Neural crest cell (in vitro differentiated cells): Measurements from ENCODE around the gene TNFRSF19. TPM values are rescaled to one million over a fixed set of nuclear protein-coding genes. Genes with fewer than 3 reads are reported as not detected.

Experiments used
- DNase-seq: peaks from one replicate; pipeline ENCODE4 v3.0.0; 2021; ENCODE audit warnings: low read depth, mixed read lengths, low spot score
- H3K27ac Mint-ChIP-seq: one replicate; pipeline ENCODE4 v1.8.0; 2021; ENCODE audit warnings: mild to moderate bottlenecking, mixed read lengths; ENCODE audit not compliant: unreplicated experiment
- H3K27me3 Mint-ChIP-seq: 2 replicates; pipeline ENCODE4 v1.8.0; 2021; ENCODE audit warnings: low read depth, mild to moderate bottlenecking, mixed read lengths
- H3K36me3 Mint-ChIP-seq: 2 replicates; pipeline ENCODE4 v1.8.0; 2021; ENCODE audit warnings: low read depth, mild to moderate bottlenecking, mixed read lengths
- H3K4me1 Mint-ChIP-seq: 2 replicates; pipeline ENCODE4 v1.8.0; 2021; ENCODE audit warnings: mixed read lengths
- H3K4me3 Mint-ChIP-seq: one replicate; pipeline ENCODE4 v1.8.0; 2021; ENCODE audit warnings: mild to moderate bottlenecking, mixed read lengths
- H3K9me3 Mint-ChIP-seq: 2 replicates; pipeline ENCODE4 v1.8.0; 2021; ENCODE audit warnings: mixed read lengths
- total RNA-seq: library from RNA; stranded (reverse); gene quantifications from 2 replicates; pipeline ENCODE4 v1.2.1, GENCODE V29; 2021
- TF ChIP-seq, protein P1 (sequence below): fragments of 200-600 bp; sonication (generic); conservative IDR thresholded peaks from 2 replicates; pipeline ENCODE4 v1.5.0; 2021; ENCODE audit warnings: antibody characterized with exemption, mild to moderate bottlenecking

Gene TNFRSF19
- total RNA-seq, 1 donor from 2014 or later, result 76.1 TPM

DNA sequence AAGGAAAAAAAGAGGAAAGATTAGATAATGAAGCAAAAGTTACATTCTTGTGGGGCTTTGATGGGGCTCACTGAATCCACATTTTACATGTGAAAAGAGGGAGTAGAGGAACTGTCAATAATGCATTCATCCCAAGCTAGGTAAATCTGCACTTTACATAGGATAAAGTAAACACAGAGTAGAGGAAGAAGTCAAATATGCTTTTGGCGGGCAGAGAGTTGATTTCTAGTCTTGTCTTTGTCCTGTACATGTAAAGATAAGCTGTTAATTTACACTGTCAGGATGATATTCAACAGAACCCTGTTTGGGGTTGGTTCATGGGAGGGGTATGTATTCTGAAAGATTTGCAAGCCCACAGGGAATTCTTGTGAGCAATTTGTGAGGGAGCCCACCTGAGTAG, 18.0 kb upstream of the TNFRSF19 start:
- DNase-seq, result no peak
- no peaks in the 10 kb centered on the region for H3K9me3 Mint-ChIP-seq
- H3K36me3 Mint-ChIP-seq, result no peaks in the 10 kb centered on the region
- peak overlapping the region; percentile 0 for H3K27ac Mint-ChIP-seq
- peaks cover 30% of the 10 kb centered on the region for H3K4me1 Mint-ChIP-seq
- TF ChIP-seq, protein P1, sequence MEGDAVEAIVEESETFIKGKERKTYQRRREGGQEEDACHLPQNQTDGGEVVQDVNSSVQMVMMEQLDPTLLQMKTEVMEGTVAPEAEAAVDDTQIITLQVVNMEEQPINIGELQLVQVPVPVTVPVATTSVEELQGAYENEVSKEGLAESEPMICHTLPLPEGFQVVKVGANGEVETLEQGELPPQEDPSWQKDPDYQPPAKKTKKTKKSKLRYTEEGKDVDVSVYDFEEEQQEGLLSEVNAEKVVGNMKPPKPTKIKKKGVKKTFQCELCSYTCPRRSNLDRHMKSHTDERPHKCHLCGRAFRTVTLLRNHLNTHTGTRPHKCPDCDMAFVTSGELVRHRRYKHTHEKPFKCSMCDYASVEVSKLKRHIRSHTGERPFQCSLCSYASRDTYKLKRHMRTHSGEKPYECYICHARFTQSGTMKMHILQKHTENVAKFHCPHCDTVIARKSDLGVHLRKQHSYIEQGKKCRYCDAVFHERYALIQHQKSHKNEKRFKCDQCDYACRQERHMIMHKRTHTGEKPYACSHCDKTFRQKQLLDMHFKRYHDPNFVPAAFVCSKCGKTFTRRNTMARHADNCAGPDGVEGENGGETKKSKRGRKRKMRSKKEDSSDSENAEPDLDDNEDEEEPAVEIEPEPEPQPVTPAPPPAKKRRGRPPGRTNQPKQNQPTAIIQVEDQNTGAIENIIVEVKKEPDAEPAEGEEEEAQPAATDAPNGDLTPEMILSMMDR, result no peak
- H3K4me3 Mint-ChIP-seq, result no peak overlapping the region
- no peaks in the 10 kb centered on the region for H3K27me3 Mint-ChIP-seq

DNA sequence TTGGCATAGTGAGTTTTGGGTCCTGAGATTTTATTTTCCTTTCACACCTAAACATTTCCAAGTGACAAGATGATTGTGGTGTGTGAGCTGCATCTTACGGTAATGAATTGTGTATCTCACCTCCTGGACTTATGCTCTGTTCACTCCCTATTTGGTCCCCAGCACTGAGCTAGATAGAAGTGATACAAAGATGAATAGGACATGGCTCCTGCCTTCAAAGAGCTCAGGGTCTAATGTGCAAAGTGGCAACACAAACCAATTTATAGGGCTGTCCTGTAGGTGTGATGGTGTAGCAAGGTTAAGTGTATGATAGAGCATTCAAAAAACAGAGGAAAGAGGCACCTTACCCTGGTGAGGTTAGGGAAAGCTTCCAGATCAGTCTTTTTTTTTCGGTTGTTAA, 17.6 kb upstream of the TNFRSF19 start:
- no peak for DNase-seq
- Mint-ChIP-seq H3K27ac (no peak overlapping the region), H3K4me1 (peaks cover 25% of the 10 kb centered on the region), H3K36me3 (no peaks in the 10 kb centered on the region), H3K27me3 (no peaks in the 10 kb centered on the region), H3K4me3 (no peak overlapping the region), H3K9me3 (no peaks in the 10 kb centered on the region)
- TF ChIP-seq, protein P1, result no peak

DNA sequence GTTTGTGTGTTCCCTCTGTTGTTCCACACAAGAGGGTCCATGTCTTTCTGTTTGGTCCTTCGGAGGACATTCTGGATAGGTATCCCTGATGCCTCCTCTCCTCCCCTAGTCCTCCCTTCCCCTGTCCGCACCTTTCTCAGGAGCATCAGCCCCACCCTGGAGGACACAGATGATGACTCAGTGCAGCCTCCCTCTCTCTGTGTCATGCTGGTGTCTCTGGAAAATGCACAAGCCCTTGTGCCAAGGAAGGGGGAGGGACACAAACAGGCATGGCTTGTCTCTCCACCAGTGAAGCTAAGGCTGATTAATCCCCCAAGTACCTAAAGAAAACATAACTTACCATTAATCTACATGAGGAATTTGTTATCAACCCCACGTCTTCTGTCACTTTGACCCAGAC, 16.2 kb upstream of the TNFRSF19 start:
- TF ChIP-seq, protein P1, result no peak
- no peak for DNase-seq
- Mint-ChIP-seq H3K4me1 (peaks cover 24% of the 10 kb centered on the region), H3K4me3 (no peak overlapping the region), H3K27ac (no peak overlapping the region), H3K36me3 (no peaks in the 10 kb centered on the region), H3K27me3 (no peaks in the 10 kb centered on the region), H3K9me3 (no peaks in the 10 kb centered on the region)

DNA sequence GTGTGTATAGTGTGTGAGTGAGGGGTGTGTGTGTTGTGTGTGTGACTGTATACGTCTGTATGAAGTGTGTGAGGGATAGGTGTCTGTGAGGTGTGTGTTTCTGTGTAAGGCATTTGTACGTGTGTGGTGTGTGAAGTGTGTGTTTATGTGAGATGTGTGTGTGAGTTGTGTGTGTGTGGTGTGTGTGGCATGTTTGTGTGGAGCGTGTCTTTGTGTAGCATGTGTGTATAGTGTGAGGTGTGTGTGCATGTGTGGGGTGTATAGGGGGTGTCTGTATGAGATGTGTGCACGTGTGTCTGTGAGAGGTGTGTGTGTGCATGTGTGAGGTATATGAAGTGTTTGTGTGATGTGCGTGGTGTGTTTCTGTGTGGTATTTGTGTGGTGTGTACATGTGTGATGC, 13.2 kb upstream of the TNFRSF19 start:
- Mint-ChIP-seq H3K9me3 (no peaks in the 10 kb centered on the region), H3K27ac (no peak overlapping the region)

DNA sequence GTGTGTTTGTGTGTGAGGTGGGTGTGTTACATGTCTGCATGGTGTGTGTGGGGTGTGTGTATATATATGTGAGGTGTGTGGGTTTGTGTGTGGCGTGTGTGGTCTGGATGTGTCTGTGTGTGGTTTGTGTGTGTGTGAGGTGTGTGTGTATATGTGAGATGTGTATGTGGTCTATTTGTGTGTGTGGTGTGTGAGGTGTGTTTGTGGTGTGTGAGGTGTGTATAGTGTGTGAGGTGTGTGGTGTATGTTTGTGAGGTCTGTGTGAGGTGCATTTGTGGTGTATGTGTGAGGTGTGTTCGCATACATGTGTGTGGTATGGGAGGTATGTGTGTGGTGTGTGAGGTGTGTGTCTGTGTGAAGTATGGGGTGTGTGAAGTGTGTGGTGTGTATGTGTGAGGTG, 12.5 kb upstream of the TNFRSF19 start:
- no peak overlapping the region for H3K27ac Mint-ChIP-seq
- H3K27me3 Mint-ChIP-seq, result no peaks in the 10 kb centered on the region
- H3K4me1 Mint-ChIP-seq, result peaks cover 28% of the 10 kb centered on the region
- H3K4me3 Mint-ChIP-seq, result no peak overlapping the region
- TF ChIP-seq, protein P1, result no peak
- DNase-seq, result no peak
- H3K9me3 Mint-ChIP-seq, result no peaks in the 10 kb centered on the region
- H3K36me3 Mint-ChIP-seq, result no peaks in the 10 kb centered on the region

More for the DNA sequence above, 13.2 kb upstream of the TNFRSF19 start:
- TF ChIP-seq, protein P1, result no peak
- H3K27me3 Mint-ChIP-seq, result no peaks in the 10 kb centered on the region
- peaks cover 33% of the 10 kb centered on the region for H3K4me1 Mint-ChIP-seq
- no peak for DNase-seq
- H3K36me3 Mint-ChIP-seq, result no peaks in the 10 kb centered on the region
- H3K4me3 Mint-ChIP-seq, result no peak overlapping the region
